NCI-H2227 (cell line): ENCODE results near the gene HUS1.
"Not testable (repeated sequence)": the region's sequence is repeated elsewhere in the genome, so short reads cannot be mapped to it uniquely, and the experiment has no call there.

ENCODE experiments used
- DNase-seq: peaks from one replicate; lab custom pipeline; 2025; ENCODE audit not compliant: unreplicated experiment; lab: John Stamatoyannopoulos, UW

HUS1 gene

DNA sequence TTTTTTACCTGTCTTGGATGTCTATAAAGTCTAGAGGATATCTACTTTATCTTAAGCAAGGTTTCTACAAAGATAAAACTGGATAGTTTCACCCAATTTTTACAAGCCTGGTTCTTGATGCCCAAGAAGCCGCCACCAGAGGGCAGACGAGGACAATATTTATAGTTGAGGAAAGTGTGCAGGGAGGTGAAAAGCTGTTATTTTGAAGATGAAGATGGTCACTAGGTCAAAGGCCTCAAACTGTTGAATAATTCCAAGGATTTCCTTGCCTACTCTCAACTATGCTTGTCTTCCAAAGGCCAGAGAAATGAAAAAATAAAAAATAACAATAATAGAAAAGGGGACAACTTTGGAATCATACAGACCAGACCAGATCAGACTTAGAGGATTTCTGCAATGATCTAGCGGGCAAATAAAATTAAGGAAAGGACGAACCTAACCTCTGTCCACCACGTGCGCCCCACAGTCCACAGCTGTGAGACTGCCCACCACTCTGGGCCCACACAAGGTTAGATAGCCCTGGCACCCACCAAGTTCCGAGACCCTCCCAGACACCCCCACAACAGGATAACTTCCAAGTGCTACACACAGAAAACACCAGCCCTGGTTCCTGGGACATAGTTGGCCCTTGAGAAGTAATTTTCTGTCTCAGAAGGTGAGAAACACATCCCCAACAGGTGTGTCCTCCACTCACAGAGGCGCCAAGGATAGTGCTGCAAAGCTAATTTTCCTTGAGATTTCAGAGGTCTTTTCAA, 34.0 kb downstream of the HUS1 start:
- DNase-seq: peak; percentile 51

DNA sequence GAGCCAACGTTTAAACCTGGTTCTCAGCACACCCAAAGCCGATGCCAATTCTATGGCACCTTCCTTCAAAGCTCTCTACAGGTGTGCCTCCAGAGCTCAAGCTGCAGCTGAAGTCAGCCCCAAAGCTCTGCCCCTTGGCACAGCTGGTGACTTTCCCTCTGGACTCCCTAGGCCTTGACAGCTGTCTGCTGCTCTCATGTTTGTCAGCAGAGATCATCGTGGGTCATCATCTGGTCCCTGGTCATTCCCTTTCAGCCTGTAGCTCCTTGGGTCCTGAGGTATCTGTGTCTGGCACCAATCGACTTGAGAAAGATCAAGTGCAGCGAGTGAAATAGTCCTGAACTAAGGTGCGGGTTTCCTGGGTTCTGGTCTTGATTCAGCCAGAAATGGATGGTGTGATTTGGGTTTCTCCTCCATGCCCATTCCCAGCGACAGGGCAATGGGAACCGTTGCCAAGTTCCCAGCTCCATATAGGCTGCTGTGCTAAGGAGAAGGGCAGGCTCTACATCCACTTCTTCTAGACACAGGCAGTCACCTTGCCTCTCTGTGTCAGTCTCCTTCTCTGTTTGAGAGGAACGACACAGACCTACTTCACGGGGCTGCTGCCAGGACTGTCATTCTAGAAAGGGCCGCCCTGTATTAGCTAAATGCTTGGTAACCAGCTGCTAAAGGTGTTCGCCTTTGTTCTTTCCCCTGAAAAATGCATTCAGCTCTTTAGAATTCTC, 34.7 kb downstream of the HUS1 start:
- DNase-seq: no peak

DNA sequence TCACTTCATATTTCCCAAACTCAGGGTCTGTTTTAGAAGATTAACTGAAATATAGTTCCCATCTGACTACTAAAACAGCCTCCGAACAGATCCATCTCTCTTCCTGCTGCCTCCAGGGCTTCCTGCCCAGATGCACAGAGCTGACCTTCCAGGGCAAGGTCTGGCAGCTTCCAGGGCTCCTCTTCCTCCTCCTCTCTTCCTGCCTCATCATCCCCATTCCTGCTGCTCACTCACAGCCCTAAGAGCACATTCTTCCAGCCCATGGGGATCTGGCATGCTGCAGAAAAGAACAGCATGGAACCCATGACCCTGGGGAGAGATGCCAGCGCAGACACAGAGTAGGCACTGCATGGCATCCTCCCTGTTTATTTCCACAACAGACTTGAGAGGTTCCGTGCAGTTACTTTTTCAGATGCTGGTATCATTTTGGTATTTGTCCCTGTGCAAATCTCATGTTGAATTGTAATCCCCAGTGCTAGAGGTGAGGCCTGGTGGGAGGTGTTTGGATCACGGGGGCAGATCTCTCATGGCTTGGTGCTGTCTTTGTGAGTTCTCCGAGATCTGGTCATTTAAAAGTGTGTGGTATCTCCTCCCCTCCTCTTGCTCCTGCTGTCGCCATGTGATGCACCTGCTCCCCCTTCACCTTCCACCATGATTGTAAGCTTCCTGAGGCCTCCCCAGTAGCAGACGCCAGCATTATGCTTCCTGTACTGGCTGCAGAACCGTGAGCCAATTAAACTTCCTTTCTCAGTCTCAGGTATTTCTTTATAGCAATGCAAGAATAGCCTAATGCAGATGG, 35.5 kb downstream of the HUS1 start:
- DNase-seq: no peak

DNA sequence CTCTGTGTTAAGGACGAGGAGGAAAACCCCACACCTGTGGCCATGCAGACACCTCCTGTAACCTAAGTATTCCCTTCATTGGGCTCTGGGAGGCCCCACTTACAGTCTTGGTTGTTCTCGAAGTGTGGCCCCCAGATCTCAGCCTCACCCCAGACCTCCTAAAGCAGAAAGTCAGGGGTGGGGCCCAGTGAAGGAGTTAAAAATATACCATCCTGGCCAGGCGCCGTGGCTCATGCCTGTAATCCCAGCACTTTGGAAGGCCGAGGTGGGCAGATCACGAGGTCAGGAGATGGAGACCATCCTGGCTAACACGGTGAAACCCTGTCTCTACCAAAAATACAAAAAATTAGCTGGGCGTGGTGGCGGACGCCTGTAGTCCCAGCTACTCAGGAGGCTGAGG, 36.8 kb downstream of the HUS1 start:
- DNase-seq: not testable (repeated sequence)

DNA sequence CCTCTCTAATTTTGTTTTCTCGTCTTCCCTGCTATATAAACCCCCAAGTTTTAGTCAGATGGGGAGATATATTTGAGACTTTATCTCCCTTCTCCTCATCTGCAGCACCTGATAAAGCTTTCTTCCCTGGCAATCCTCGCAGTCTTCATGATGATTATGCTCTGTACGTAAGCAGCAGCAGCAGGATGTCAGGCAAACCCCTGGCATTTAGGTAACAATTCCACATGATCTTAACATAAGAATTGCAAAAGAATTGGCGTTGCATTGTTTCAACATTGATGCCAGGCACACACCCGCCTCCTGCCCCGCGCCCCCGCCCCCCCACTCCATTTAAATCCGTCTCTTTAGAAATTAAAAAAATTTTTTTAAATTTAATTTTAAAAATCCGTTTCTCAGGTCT, 37.3 kb downstream of the HUS1 start:
- DNase-seq: no peak

DNA sequence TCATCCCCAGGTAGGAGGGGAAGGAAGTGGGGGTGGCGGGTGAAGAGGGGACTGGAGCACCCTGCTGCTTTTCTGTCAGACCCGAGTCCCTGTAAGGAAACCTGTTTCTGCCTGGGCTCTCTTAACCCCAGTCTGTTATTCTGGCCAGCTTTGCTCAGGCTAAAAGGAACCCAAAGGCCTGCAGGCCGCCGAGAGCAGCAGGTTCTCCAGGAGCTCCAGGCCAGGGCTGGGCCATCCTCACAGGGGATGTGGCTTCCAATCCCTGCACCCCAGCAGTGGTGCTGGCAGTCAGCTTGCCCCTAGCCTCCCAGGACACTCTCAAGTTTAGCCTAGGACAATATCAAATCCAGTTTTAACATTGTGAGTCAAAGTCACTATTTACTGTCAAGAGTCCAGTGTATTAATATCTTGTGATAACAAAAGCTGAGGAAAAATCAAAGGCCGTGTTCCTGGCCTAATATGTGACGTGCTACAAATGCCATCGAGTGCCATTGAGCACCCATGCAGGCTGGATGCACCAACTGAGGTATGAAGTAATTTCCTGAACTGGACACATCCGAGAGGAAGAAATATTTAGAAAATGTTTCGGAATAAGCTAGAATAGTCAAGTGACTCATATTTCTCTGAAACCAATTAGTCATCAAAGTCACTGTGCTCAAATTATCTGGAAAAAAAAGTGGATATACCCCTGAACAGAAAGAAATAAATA, 38.1 kb downstream of the HUS1 start:
- DNase-seq: no peak

DNA sequence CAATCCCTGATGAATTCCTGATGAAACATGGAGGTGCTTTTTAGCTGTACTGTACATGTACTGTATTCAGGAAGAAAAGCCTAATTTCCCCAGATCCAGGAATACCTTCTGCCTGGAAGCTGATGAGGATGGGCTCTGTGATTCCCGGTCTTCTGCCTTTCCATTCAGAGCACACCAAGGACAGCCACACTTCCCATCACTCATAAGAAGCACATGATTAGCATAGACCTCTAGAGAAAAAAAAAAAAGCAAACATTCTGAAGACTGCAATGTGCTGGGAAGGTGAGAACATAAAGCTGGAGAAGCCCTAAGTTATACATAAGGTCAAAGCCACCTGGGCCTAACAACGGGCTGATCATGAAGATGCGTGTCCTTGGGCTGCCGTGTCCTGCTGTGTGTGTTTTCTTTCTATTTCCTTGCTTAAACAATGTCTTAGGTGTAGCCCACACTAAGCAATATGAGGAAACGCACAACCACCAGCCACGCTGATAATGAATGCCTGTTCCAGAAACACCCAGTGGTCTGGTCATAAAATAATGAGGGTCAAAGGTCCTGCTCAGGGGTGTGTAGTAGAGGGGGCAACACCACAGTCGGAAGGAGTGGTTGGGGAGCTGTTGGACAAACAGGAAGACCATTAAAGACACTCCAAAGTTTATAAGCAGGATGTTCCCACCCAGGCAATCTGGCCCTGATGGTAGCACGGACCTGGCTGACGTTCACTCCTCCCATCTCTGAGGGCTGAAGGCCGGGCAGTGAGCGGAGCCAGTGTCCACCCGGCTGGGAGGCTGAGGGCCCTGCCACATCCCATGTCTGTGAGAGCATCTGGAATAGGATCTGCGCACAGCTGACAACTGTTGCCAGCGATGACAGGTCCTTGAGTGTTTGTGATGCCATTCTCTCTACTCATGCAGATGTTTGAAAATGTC, 39.1 kb downstream of the HUS1 start:
- DNase-seq: no peak

DNA sequence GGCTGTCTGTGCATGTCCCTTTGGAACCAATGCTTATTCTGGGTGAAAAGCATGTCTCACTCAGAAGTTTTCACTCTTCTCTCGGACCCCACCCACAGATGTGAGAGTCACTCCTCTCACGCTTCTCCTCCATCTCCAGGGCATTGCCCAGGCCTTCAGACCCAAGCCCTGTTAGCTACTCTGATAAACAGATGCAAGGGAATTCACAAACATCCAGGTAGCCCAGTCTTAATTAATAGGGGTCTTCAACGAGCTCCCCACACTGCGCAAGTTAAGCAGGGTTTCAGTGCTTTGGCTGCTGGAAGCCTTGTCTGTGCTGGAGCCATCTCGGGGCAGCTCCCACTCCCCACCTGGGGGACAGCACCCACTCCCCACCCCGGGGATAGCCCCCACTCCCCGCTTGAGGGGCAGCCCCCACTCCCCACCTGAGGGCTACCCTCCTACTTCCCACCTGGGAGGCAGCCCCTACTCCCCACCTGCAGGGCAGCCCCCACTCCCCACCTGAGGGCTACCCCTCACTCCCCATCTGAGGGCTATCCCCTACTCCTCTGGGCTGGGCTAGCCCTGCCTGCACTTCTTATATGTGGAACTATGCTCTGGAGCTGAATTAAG, 39.9 kb downstream of the HUS1 start:
- DNase-seq: no peak

DNA sequence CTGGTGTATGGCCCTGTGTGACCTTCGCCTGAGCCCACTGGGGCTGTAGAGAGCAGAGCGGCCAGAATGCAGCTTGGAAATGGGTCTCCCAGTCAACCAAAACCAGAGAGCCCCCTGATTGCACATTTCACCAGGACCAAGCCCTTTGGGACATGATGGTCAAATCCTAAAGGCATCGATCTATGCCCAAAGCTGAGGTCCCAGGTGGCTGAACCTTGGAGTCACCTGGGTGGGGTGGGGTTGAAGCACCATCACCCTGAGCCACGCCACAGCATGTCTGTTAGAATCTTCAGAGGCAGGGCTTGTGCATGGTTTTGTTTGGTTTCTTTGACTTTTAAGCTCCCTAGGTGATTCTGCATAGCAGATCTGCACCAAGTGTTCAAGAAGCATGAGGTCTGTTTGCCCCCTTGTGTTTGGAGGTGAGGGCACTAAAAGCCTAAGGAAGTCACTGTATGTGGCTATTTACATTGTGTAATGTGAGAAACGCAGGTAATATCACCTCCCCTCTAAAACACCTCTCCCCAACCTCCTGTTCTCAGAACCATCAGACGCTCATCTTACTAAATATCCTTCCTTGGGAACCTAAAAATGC, 40.7 kb downstream of the HUS1 start:
- no peak for DNase-seq

DNA sequence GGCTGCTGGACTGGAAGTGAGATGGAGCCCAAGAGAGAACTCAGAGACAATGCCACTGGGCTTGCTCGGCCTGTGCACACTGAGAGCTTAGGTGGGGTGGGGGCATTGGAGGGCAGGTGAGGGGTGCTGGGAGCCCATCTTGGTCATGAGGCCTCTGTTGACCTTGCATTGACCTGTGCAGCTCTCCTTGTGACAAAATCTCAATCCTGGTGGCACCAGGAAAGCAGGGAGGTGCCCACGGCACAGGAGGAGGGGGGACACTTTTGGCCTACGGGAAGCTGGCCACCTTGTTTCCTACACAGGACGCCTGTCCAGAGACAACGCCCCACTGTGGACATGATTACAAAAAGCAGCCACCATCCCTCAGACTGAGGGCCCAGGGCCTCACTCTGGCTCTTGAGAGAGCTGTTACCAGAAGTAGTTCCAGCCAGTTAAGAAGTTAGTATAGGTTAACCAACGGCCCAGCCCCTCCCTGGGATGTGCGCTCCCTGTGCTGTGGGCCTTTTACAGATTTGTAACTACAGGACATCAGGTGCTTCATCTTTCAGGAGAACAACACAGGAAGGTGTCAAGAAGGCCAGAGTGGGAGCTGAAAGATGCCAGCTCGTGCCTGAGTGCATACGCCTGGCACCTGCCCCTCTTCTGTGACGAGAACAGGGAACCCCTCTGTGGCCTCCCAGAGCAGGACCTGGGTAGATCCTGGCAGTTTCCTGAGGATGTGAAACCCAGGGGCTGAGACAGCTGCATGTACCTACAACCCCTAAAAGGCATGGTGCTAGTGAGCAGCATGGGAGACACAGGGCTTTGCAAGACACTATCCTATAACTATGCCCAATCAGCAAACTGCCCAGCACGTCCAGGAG, 41.5 kb downstream of the HUS1 start:
- no peak for DNase-seq

DNA sequence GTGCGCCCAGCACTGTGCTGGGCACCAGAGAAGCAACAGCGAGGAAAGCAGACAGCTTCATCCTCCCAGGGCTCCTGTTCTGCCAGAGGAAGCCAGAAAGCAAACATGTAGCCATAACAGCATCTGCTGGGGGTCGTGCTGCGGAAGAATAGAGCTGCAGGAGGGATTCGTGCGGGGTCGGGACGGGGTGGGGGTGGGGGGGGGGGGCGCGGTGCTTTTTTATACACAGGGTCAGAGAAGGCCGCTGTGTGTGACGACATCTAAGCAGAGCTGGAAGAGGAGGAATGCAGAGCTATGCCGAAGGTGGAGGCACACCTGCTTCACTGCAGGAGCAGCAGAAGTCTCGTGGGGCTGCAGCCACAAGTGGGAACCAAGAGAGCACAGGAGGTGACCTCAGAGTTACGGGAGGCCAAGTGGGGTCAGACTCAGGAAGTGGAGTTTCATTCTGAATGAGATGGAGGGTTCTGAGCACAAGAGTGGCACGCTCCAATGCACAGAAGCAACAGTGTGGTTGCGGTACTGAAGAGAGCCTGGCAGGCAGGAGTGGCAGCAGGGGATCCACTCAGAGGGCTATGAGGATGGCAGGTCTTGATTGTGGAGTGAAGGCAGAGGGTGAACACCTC, 42.2 kb downstream of the HUS1 start:
- DNase-seq: no peak

DNA sequence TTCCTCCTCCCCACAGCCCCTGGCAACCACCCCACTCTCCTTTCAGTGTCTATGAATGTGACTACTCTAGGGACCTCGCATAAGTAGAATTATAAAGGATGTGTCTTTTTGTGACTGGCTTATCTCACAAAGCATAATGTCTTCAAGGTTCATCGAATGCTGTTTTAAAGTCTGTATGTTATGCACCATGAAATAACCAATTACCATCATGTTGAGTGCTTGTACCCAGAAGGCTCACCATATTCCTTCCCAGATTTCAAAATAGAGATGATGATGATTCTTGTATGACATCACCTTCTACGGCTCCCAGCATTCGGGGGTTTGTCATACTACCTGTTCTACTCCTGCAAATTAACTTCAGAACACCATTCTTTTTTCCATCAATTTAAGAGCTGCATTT, 43.1 kb downstream of the HUS1 start:
- no peak for DNase-seq

DNA sequence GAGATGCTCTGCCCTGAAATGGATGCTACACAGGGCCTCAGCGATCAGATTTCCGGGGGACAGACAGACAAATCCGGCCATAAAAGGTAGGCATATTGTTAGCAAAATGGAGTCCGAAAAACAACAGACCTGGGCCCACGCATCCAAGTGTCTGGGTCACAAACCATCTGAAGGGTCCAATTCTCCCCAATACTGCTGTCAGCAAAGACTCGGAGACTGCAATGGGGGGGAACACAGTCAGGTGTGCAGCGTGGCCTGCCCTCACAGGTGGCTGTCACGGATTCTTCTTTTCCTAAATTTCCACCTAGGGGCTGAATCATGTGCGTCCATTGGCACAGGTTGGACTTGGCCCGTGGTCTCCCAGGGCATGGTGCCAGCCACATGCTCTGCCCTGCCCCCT, 44.1 kb downstream of the HUS1 start:
- DNase-seq: no peak

DNA sequence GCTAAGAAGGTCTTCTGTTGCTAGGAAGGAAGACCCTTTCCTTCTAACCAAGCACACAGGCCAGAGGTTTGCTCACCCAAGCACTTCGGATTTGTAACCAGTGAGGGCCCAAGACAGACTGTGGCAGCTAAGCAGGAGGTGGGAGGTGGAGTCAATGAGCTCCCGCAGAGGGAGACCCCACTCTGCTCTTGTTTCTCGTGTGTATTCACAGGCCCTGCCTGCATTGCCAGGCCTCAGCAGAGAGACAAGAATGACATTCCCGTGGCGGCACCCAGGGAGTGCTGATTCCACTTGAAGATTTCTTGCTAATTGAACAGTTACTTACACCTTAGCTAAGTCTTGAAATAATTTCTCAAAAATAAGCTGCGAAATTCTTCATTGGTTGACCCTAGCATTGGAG, 44.6 kb downstream of the HUS1 start:
- no peak for DNase-seq

DNA sequence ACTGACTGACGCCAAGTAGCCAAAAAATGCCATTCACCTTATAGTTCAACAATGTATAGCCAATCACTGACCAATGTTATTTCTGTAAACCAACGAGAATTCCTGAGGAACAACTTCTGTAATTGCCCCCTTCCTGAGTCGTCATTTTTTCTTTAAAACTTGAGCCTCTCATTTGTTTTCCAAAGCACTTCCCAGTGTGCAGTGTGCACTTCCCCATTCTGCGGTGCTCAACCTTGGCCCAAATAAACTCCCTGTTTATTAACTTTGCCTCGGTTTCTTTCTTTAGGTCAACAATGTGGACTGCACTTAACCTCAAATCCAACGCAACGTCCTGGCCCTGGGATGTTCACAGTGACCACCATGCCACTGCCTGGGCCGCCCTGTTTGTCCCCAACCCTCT, 46.2 kb downstream of the HUS1 start:
- DNase-seq: no peak

DNA sequence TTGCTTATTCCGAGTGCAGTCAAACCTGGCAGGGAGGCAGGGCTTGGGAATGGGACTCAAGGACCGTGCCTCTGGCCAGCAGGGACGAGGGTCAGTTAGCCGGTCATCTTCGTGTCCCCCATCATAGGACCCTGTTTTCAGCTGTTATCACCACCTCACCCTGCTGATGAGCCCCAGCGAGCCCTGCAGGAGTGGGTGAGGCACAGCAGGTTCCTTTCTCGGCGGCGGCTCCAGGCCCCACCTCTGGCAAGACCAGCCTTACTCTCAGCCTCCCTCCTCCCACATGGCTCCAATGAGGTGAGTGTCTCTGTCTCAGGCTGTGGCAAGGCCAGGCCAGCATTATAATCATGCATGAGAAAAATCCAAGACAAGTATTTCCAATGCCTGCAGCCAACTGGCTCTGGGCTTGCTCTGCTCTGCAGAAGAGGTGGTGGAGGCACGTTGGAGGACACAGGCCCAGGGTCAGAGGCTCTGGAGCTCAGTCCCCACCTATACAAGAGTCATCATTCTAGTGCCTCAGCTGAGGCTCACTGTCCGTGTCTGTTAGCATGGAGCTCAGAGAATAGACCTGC, 46.9 kb downstream of the HUS1 start:
- DNase-seq: no peak

DNA sequence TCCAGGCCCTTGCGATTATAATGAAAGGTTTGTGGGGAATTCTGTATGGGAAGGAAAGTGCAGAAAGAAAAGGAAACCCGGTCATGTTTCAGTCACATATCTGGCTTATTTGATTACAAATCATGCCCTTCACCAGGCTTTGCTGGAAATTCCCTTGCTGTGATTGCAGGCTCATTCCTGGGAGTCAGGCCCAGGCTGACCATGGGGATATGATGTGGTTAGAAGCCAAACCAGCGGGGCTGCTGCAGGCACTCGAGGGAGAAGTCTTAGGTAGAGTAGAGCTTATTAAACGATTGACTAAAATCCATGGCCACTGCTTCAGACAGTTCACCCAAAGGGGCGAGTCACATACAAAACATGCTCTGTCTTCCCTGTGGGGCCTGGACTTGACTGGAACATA, 47.4 kb downstream of the HUS1 start:
- no peak for DNase-seq
